K562 (cell line): ENCODE measurements around the gene NBPF12. TPM values are rescaled to one million over a fixed set of nuclear protein-coding genes. Genes with fewer than 3 reads are reported as not detected.
"Not testable (repeated sequence)": the region's sequence is repeated elsewhere in the genome, so short reads cannot be mapped to it uniquely, and the experiment has no call there.

ENCODE experiments used
- ATAC-seq: fragments of 200-7000 bp; cut with Tn5 transposase; 3 replicates; pipeline ENCODE4 v1.9.1; 2020; ENCODE audit warnings: moderate library complexity
- Bru-seq: library from RNA; stranded (reverse); fragments of 400-500 nt; gene quantifications from one replicate; lab custom pipeline; 2021; lab: Mats Ljungman, UMichigan
- BruChase-seq, 2 experiments: library from RNA; stranded (reverse); fragments of 400-500 nt; gene quantifications; one replicate each; lab custom pipeline; 2021; lab: Mats Ljungman, UMichigan
- BruUV-seq: library from RNA; stranded (reverse); fragments of 400-500 nt; replicated peaks from 2 replicates; lab custom pipeline; 2021; lab: Mats Ljungman, UMichigan
- CTCF ChIA-PET: fragments of 300-600 bp; formaldehyde crosslinking; extraction: SDS; loops from one replicate; lab custom pipeline; 2021; ENCODE audit warnings: low intra/inter-chr PET ratio; lab: Yijun Ruan, JAX
- POLR2A ChIA-PET: fragments of 300-600, 350-650 bp; sonication (Branson Sonifier 250); formaldehyde crosslinking; extraction: SDS; loops from one replicate; lab custom pipeline; 2021; ENCODE audit warnings: antibody characterized with exemption, inconsistent platforms; lab: Yijun Ruan, JAX
- DNase-seq, 4 experiments: peaks; one replicate each; pipeline versions ENCODE4 v3.0.0 to v3.0.0-alpha.2; 2011 to 2018; ENCODE audit warnings: low spot score in 3 of 4, mixed read lengths in 3 of 4; ENCODE audit errors: extremely low read depth in 1 of 4
- FAIRE-seq: peaks from 2 replicates; lab custom pipeline; 2011; peaks lifted over from hg19 to GRCh38; lab: Jason Lieb, UNC
- H2AFZ ChIP-seq: 2 replicates; pipeline ENCODE4 v1.6.0; 2011; ENCODE audit warnings: low read depth, low read length, control low read depth, inconsistent platforms
- H3K27ac ChIP-seq: fragments of 200-600 bp; 3 replicates; pipeline ENCODE4 v1.8.0; 2011; ENCODE audit warnings: low read depth, mild to moderate bottlenecking, control low read depth, inconsistent platforms, low read length, moderate library complexity, mixed read lengths; ENCODE audit errors: extremely low read depth
- H3K27me3 ChIP-seq, 2 experiments: fragments of 300-600 bp in 1 of 2; 2 replicates in 1 of 2; 3 replicates in 1 of 2; pipeline versions ENCODE4 v1.6.0 to v1.8.0; 2011; ENCODE audit warnings: inconsistent platforms in 2 of 2, low read length in 2 of 2, mild to moderate bottlenecking in 1 of 2, mixed read lengths in 1 of 2, moderate library complexity in 1 of 2; ENCODE audit not compliant: control insufficient read depth in 2 of 2, insufficient read depth in 2 of 2
- H3K36me3 ChIP-seq: fragments of 300-600 bp; 3 replicates; pipeline ENCODE4 v1.8.0; 2011; ENCODE audit warnings: mild to moderate bottlenecking, low read length, inconsistent platforms; ENCODE audit not compliant: control insufficient read depth, insufficient read depth
- H3K4me1 ChIP-seq, 2 experiments: fragments of 200-600 bp in 1 of 2; replicated peaks in 1 of 2; 2 replicates in 1 of 2; 3 replicates in 1 of 2; pipeline versions ENCODE4 v1.5.1 to v1.8.0; 2011; ENCODE audit warnings: inconsistent platforms in 2 of 2, low read length in 2 of 2, mild to moderate bottlenecking in 1 of 2, mixed read lengths in 1 of 2, moderate library complexity in 1 of 2; ENCODE audit not compliant: control insufficient read depth in 2 of 2, insufficient read depth in 2 of 2
- H3K4me2 ChIP-seq: 2 replicates; pipeline ENCODE4 v1.6.1; 2011; ENCODE audit warnings: low read length, control low read depth, inconsistent platforms, mixed read lengths; ENCODE audit not compliant: insufficient read depth
- H3K4me3 ChIP-seq: fragments of 200-600 bp; sonication (generic), shearing (Covaris generic); 2 replicates; pipeline ENCODE4 v1.5.1; 2016; ENCODE audit warnings: control low read depth, inconsistent platforms
- H3K79me2 ChIP-seq: fragments of 200-600 bp; 3 replicates; pipeline ENCODE4 v1.8.0; 2011; ENCODE audit warnings: low read length, inconsistent platforms; ENCODE audit not compliant: control insufficient read depth, insufficient read depth
- H3K9ac ChIP-seq, 2 experiments: 2 replicates each; pipeline versions ENCODE4 v1.6.0 to v1.6.1; 2011; ENCODE audit warnings: low read depth in 2 of 2, low read length in 2 of 2, control low read depth in 1 of 2, inconsistent platforms in 1 of 2, mild to moderate bottlenecking in 1 of 2, mixed read lengths in 1 of 2; ENCODE audit not compliant: insufficient read depth in 1 of 2
- H3K9me1 ChIP-seq: one replicate; pipeline ENCODE4 v1.6.0; 2011; ENCODE audit warnings: inconsistent platforms, mild to moderate bottlenecking, low read length, moderate library complexity; ENCODE audit not compliant: control insufficient read depth, insufficient read depth
- H3K9me3 ChIP-seq: replicated peaks from 2 replicates; pipeline ENCODE4 v1.5.1; 2011; ENCODE audit warnings: low read depth, low read length, inconsistent platforms; ENCODE audit not compliant: control insufficient read depth, insufficient read depth
- H4K20me1 ChIP-seq: replicated peaks from 2 replicates; pipeline ENCODE4 v1.6.1; 2011; ENCODE audit warnings: low read length, inconsistent platforms, mixed read lengths; ENCODE audit not compliant: control insufficient read depth, insufficient read depth
- ATF7 ChIP-seq: fragments of 450-650 bp; IDR thresholded peaks from 2 replicates; pipeline ENCODE4 v1.7.1; 2014; ENCODE audit warnings: mild to moderate bottlenecking, moderate library complexity
- GABPB1 ChIP-seq: sonication (generic); formaldehyde crosslinking; IDR thresholded peaks from 2 replicates; pipeline ENCODE4 v1.8.0; 2022; ENCODE audit warnings: mild to moderate bottlenecking, missing genetic modification reagents
- KLF1 ChIP-seq: fragments of 450-650 bp; IDR thresholded peaks from 2 replicates; pipeline ENCODE4 v1.6.1; 2016; ENCODE audit warnings: missing genetic modification characterization, missing compliant biosample characterization
- KLF13 ChIP-seq: fragments of 450-650 bp; IDR thresholded peaks from 2 replicates; pipeline ENCODE4 v1.6.1; 2016; ENCODE audit warnings: missing genetic modification characterization, low read depth, mild to moderate bottlenecking, missing compliant biosample characterization, moderate library complexity, borderline replicate concordance
- NR2C1 ChIP-seq, 2 experiments: fragments of 450-650 bp; IDR thresholded peaks; 2 replicates each; pipeline ENCODE4 v1.6.1; 2017; ENCODE audit warnings: mild to moderate bottlenecking in 2 of 2, antibody characterized with exemption in 1 of 2, inconsistent platforms in 1 of 2, missing compliant biosample characterization in 1 of 2, missing genetic modification characterization in 1 of 2
- NR2C2 ChIP-seq, 2 experiments: fragments of 200-800 bp in 1 of 2; sonication (Bioruptor generic) in 1 of 2; sonication (generic) in 1 of 2; formaldehyde crosslinking in 1 of 2; IDR thresholded peaks; 2 replicates each; pipeline versions ENCODE4 v1.6.1 to v1.8.0; 2016 to 2022; ENCODE audit warnings: mild to moderate bottlenecking in 1 of 2, missing compliant biosample characterization in 1 of 2, missing genetic modification characterization in 1 of 2, missing genetic modification reagents in 1 of 2
- NRF1 ChIP-seq, 2 experiments: fragments of 450-650 bp; IDR thresholded peaks in 1 of 2; conservative IDR thresholded peaks in 1 of 2; 2 replicates each; pipeline ENCODE4 v1.6.1; 2014; ENCODE audit warnings: mild to moderate bottlenecking in 2 of 2
- PHF8 ChIP-seq: fragments of 200-600 bp; sonication (generic); IDR thresholded peaks from 2 replicates; pipeline ENCODE4 v1.6.1; 2012; ENCODE audit warnings: mixed run types, mild to moderate bottlenecking, inconsistent platforms, low read length, moderate library complexity, borderline replicate concordance
- POLR2A ChIP-seq: fragments of 450-650 bp; conservative IDR thresholded peaks from 2 replicates; pipeline ENCODE4 v1.6.1; 2016
- RBFOX2 ChIP-seq: fragments of 200-400 bp; formaldehyde crosslinking; IDR thresholded peaks from 2 replicates; pipeline ENCODE4 v1.6.1; 2017; ENCODE audit warnings: low read depth, mild to moderate bottlenecking, low read length, moderate library complexity
- WGBS: fragments of 100-300 bp; shearing (Covaris generic); methylation state at CpG from one replicate; pipeline ENCODE4 v1.1.6; 2016; ENCODE audit warnings: low coverage, mixed read lengths; ENCODE audit not compliant: insufficient coverage; ENCODE audit errors: missing lambda C conversion rate; 5-methylcytosine and 5-hydroxymethylcytosine counted together
- in situ Hi-C: fragments of 300-500 bp; cut with MboI; formaldehyde crosslinking; loops from 4 replicates; pipeline ENCODE4 v1.15.0; 2018; ENCODE audit warnings: inconsistent platforms, mixed read lengths
- intact Hi-C: fragments of 100-400 bp; cut with micrococcal nuclease; formaldehyde crosslinking; loops from 2 replicates; pipeline ENCODE4 v1.14.2; 2022
- long read RNA-seq, 3 experiments: library from polyadenylated mRNA in 2 of 3; library from RNA in 1 of 3; unstranded in 2 of 3; stranded (forward) in 1 of 3; transcript quantifications; one replicate each; pipeline ENCODE4 v2.0.0, GENCODE V29; 2019 to 2022
- polyA minus RNA-seq, 3 experiments: library from RNA; depleted of rRNA, polyadenylated mRNA; stranded (reverse); fragments of >200 nt; gene quantifications; 2 replicates each; pipeline ENCODE4 v1.2.3, GENCODE V29; 2011
- polyA plus RNA-seq, 8 experiments: library from polyadenylated mRNA; depleted of rRNA in 4 of 8; stranded (reverse) in 5 of 8; unstranded in 3 of 8; fragments of >200 nt; fragmentation: Nextera tagmentation in 2 of 8; fragmentation: Illumina TruSeq in 1 of 8; extraction: Ambion mirVana in 2 of 8; extraction: Trizol in 1 of 8; gene quantifications; 2 replicates each; pipeline versions ENCODE4 v1.2.1 to v1.2.3, GENCODE V29; 2011 to 2014; ENCODE audit warnings: inconsistent platforms in 1 of 8, missing spikeins in 1 of 8
- total RNA-seq, 7 experiments: library from RNA; depleted of rRNA in 6 of 7; stranded (reverse); fragments of >200 nt in 6 of 7; fragmentation: Illumina TruSeq in 2 of 7; extraction: Trizol in 2 of 7; gene quantifications; 2 replicates each; pipeline versions ENCODE4 v1.2.1 to v1.2.3, GENCODE V29; 2011 to 2021; ENCODE audit warnings: low replicate concordance in 1 of 7
- TF ChIP-seq, protein P1 (sequence below): fragments of 450-650 bp; IDR thresholded peaks from 2 replicates; pipeline ENCODE4 v1.6.1; 2016; ENCODE audit warnings: borderline replicate concordance

Gene NBPF12, protein sequence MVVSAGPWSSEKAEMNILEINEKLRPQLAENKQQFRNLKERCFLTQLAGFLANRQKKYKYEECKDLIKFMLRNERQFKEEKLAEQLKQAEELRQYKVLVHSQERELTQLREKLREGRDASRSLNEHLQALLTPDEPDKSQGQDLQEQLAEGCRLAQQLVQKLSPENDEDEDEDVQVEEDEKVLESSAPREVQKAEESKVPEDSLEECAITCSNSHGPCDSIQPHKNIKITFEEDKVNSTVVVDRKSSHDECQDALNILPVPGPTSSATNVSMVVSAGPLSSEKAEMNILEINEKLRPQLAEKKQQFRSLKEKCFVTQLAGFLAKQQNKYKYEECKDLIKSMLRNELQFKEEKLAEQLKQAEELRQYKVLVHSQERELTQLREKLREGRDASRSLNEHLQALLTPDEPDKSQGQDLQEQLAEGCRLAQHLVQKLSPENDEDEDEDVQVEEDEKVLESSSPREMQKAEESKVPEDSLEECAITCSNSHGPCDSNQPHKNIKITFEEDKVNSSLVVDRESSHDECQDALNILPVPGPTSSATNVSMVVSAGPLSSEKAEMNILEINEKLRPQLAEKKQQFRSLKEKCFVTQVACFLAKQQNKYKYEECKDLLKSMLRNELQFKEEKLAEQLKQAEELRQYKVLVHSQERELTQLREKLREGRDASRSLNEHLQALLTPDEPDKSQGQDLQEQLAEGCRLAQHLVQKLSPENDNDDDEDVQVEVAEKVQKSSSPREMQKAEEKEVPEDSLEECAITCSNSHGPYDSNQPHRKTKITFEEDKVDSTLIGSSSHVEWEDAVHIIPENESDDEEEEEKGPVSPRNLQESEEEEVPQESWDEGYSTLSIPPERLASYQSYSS (N-terminal part only)
- total RNA-seq (2011; cell fraction: chromatin; rRNA removed; ENCODE audit: low replicate concordance), result 33.2 and 60.2 TPM in 2 replicates
- 13.7 and 16.4 TPM in 2 replicates for total RNA-seq (2011; cell fraction: nucleolus; rRNA removed)
- 24.0 and 29.4 TPM in 2 replicates for total RNA-seq (2011; cell fraction: nucleoplasm; rRNA removed)
- 5.1 and 7.2 TPM in 2 replicates for total RNA-seq (2014; rRNA removed)
- 8.2 and 9.2 TPM in 2 replicates for total RNA-seq (2014; rRNA removed; fragmentation: Illumina TruSeq; extraction: Trizol)
- 9.0 and 9.1 TPM in 2 replicates for total RNA-seq (2015; rRNA removed; fragmentation: Illumina TruSeq; extraction: Trizol)
- total RNA-seq (2021), result 5.5 and 6.7 TPM in 2 replicates
- polyA plus RNA-seq (2011; rRNA removed), result 12.1 and 14.5 TPM in 2 replicates
- 3.8 and 5.0 TPM in 2 replicates for polyA plus RNA-seq (2011; cell fraction: cytosol; rRNA removed)
- 45.2 and 49.7 TPM in 2 replicates for polyA plus RNA-seq (2011; cell fraction: nucleus; rRNA removed)
- polyA plus RNA-seq (2012), result 7.6 and 9.3 TPM in 2 replicates
- polyA plus RNA-seq (2014; fragmentation: Illumina TruSeq; extraction: Trizol), result 10.7 and 10.9 TPM in 2 replicates
- 1 to 10 TPM; 2.4 to 3.0 TPM for polyA plus RNA-seq (2014; fragmentation: Nextera tagmentation; extraction: Ambion mirVana)
- polyA plus RNA-seq (2014; rRNA removed), result 7.7 and 9.5 TPM in 2 replicates
- polyA minus RNA-seq (2011; rRNA and poly(A)+ RNA removed), result 9.4 and 10.3 TPM in 2 replicates
- 3.4 and 3.7 TPM in 2 replicates for polyA minus RNA-seq (2011; cell fraction: cytosol; rRNA and poly(A)+ RNA removed)
- polyA minus RNA-seq (2011; cell fraction: nucleus; rRNA and poly(A)+ RNA removed), result 13.1 and 18.0 TPM in 2 replicates
- Bru-seq, nascent RNA, result percentile 77 among the genes with signal in this experiment
- percentile 78 among the genes with signal in this experiment for BruChase-seq, experiment 1, labeled RNA remaining after a 2-hour chase
- percentile 81 among the genes with signal in this experiment for BruChase-seq, experiment 2, labeled RNA remaining after a 6-hour chase
- long read RNA-seq, experiment 1, partial matches to known transcripts, result 6 of 13 reads
- long read RNA-seq, experiment 1, other reads (novel, unspliced or antisense), result 7 of 13 reads
- long read RNA-seq, experiment 2, partial matches to known transcripts, result 1 of 4 reads
- long read RNA-seq, experiment 2, other reads (novel, unspliced or antisense), result 3 of 4 reads
- long read RNA-seq, experiment 3, partial matches to known transcripts, result 0 of 1 reads
- long read RNA-seq, experiment 3, other reads (novel, unspliced or antisense), result 1 of 1 reads

DNA sequence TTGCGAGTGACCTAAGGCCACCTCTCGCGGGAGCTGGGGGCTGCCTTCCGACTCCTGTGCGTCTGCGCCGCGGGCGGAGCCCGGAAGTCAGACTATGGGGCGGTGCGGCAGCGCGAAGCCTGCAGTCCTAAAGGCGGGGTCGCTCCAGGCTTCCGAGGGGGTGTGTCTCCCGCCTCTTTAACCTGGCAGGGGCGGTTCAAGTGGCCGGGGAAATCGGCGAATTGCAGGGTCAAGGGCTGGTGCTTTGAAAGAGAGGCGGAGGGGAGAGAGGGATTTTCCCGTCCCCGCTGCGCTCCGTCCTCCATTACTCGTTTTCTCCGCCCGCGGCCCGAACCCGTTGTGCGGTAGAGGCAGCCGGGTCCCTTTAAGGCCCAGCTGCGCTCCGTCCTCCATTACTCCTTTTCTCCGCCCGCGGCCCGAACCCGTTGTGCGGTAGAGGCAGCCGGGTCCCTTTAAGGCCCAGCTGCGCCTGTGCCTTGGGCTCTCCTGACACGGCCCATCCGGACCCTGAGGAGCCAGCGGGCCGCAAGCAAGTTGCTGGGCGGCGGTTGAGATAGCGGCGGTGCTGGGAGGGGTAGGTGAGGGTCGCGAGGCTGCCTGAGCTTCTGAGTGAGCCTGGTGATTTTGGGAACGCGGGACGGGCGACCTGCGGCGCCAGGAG is at the start of gene NBPF12:
TSS of gene NBPF12 (plus strand) at position 83 of the 661 bp plus-strand sequence. CDS start 21,820 bp downstream, outside the sequence.
- H3K9me3 ChIP-seq; POLR2A ChIA-PET; H3K36me3 ChIP-seq; in situ Hi-C loops; H4K20me1 ChIP-seq; H3K27me3 ChIP-seq; intact Hi-C loops; H3K4me1 ChIP-seq; H3K9me1 ChIP-seq; CTCF ChIA-PET; FAIRE-seq; TF ChIP-seq NR2C1 (IDR thresholded peaks at IDR 0.05); NR2C2 (CRISPR knock-in tag; IDR thresholded peaks at IDR 0.05): not testable (repeated sequence)
- BruUV-seq, result TSS peak; percentile 69
- Histone ChIP-seq H2AFZ (peak within 1 kb of the TSS; percentile 77), H3K27ac (peak within 1 kb of the TSS; percentile 79), H3K79me2 (peaks cover 23% of the 10 kb centered on the region), H3K4me2 (peak within 1 kb of the TSS; percentile 76), H3K4me3 (peak within 1 kb of the TSS; percentile 61), H3K9ac (peak within 1 kb of the TSS; percentile 67 to 88)
- DNase-seq (peak; percentile 61 to 93 (median 72)), ATAC-seq (peak; percentile 89)
- WGBS, result under 1% methylated on average over 30 of the region's 61 CpGs
- TF ChIP-seq KLF13 (tag) (peak; percentile 53; the same call in 1 of the 2 replicates), NRF1 (conservative IDR thresholded peaks at IDR 0.05 in 1 of 2, IDR thresholded peaks at IDR 0.05 in 1 of 2) (peak; percentile 91 to 92), POLR2A (peak; percentile 72), NR2C1 (tag; IDR thresholded peaks at IDR 0.05) (peak; percentile 24; the same call in 1 of the 2 replicates), ATF7 (peak; percentile 76), KLF1 (peak; percentile 19; the same call in 1 of the 2 replicates), NR2C2 (tag; IDR thresholded peaks at IDR 0.05) (peak; percentile 53), PHF8 (peak; percentile 41; the same call in 1 of the 2 replicates), RBFOX2 (peak; percentile 68), GABPB1 (CRISPR knock-in tag) (0 out of 2 replicates have a peak, but pooled peaks have one; percentile 21)
- TF ChIP-seq, protein P1, sequence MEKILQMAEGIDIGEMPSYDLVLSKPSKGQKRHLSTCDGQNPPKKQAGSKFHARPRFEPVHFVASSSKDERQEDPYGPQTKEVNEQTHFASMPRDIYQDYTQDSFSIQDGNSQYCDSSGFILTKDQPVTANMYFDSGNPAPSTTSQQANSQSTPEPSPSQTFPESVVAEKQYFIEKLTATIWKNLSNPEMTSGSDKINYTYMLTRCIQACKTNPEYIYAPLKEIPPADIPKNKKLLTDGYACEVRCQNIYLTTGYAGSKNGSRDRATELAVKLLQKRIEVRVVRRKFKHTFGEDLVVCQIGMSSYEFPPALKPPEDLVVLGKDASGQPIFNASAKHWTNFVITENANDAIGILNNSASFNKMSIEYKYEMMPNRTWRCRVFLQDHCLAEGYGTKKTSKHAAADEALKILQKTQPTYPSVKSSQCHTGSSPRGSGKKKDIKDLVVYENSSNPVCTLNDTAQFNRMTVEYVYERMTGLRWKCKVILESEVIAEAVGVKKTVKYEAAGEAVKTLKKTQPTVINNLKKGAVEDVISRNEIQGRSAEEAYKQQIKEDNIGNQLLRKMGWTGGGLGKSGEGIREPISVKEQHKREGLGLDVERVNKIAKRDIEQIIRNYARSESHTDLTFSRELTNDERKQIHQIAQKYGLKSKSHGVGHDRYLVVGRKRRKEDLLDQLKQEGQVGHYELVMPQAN, result peak; percentile 78; the same call in 1 of the 2 replicates
